ENCODE measurements around the gene CARD19. TPM values are rescaled to one million over a fixed set of nuclear protein-coding genes. Genes with fewer than 3 reads are reported as not detected.

Gene CARD19
- total and polyA plus RNA-seq, 3 experiments from 2014 or later: 43.2 to 66.4 (median 43.6) TPM

GRCh38 chr9:93086447-93087224 lies 9.4 kb upstream of the CARD19 start:
- Mint-ChIP-seq H3K27ac (peak overlapping the region in 3 of 8 donors; percentile 13 to 93 (median 42)), H3K9me3 (no peaks in the 10 kb centered on the region), H3K4me1 (peaks cover 14 to 44% (median 23%) of the 10 kb centered on the region in 3 donors), H3K27me3 (no peaks in the 10 kb centered on the region), H3K4me3 (no peak overlapping the region), H3K36me3 (peaks cover 10 to 59% (median 21%) of the 10 kb centered on the region in 3 donors)
- ChIA-PET CTCF (no interaction called here), POLR2A (no interaction called here)
- H3K36me3 ChIP-seq (ENCODE audit: insufficient read depth, low read length): peaks cover 20% of the 10 kb centered on the region
- H3K27me3 ChIP-seq (ENCODE audit: insufficient read depth, low read length, poor library complexity, severe bottlenecking): no peaks in the 10 kb centered on the region
- no peak overlapping the region for H3K27ac ChIP-seq (ENCODE audit: low read depth, low read length)
- peaks cover 19% of the 10 kb centered on the region for H3K4me1 ChIP-seq (ENCODE audit: insufficient read depth, low read length)
- no peak for DNase-seq
- no peak overlapping the region for H3K4me3 ChIP-seq (ENCODE audit: low read length)
- no peaks in the 10 kb centered on the region for H3K9me3 ChIP-seq (ENCODE audit: low read length)

GRCh38 chr9:93087971-93088655 lies 7.9 kb upstream of the CARD19 start:
- peaks cover 20 to 47% (median 32%) of the 10 kb centered on the region in 3 donors for H3K4me1 Mint-ChIP-seq
- H3K36me3 Mint-ChIP-seq: peaks cover 10 to 51% (median 21%) of the 10 kb centered on the region in 3 donors
- Histone ChIP-seq H3K4me3 (ENCODE audit: low read length) (no peak overlapping the region), H3K27me3 (ENCODE audit: insufficient read depth, low read length, poor library complexity, severe bottlenecking) (no peaks in the 10 kb centered on the region), H3K27ac (ENCODE audit: low read depth, low read length) (no peak overlapping the region), H3K9me3 (ENCODE audit: low read length) (no peaks in the 10 kb centered on the region), H3K4me1 (ENCODE audit: insufficient read depth, low read length) (peaks cover 14% of the 10 kb centered on the region), H3K36me3 (ENCODE audit: insufficient read depth, low read length) (peaks cover 20% of the 10 kb centered on the region)
- H3K9me3 Mint-ChIP-seq: no peaks in the 10 kb centered on the region
- no peaks in the 10 kb centered on the region for H3K27me3 Mint-ChIP-seq
- peak overlapping the region in 4 of 8 donors; percentile 52 to 84 (median 78) for H3K27ac Mint-ChIP-seq
- H3K4me3 Mint-ChIP-seq: no peak overlapping the region
- CTCF ChIA-PET: interaction anchor here (1.0 to 1.5 kb wide), 2 partner anchors 11 to 85 kb away, joined by 4 to 6 read pairs; no protein-coding TSS in a partner anchor
- DNase-seq: no peak
- POLR2A ChIA-PET: interaction anchor here (2.6 kb wide), 1 partner anchor 24 kb away, joined by 7 read pairs; no protein-coding TSS in a partner anchor

- Histone ChIP-seq H3K27ac (ENCODE audit: low read depth, low read length) (no peak overlapping the region), H3K4me1 (ENCODE audit: insufficient read depth, low read length) (peaks cover 14% of the 10 kb centered on the region), H3K36me3 (ENCODE audit: insufficient read depth, low read length) (peaks cover 20% of the 10 kb centered on the region), H3K27me3 (ENCODE audit: insufficient read depth, low read length, poor library complexity, severe bottlenecking) (no peaks in the 10 kb centered on the region), H3K9me3 (ENCODE audit: low read length) (no peaks in the 10 kb centered on the region), H3K4me3 (ENCODE audit: low read length) (no peak overlapping the region)
- no peaks in the 10 kb centered on the region for H3K9me3 Mint-ChIP-seq
- H3K27me3 Mint-ChIP-seq: no peaks in the 10 kb centered on the region
- CTCF ChIA-PET: interaction anchor here (1.0 to 2.0 kb wide), 3 partner anchors 7 to 85 kb away, joined by 4 to 6 read pairs (median 6); no protein-coding TSS in a partner anchor
- POLR2A ChIA-PET: interaction anchor here (2.6 kb wide), 1 partner anchor 24 kb away, joined by 7 read pairs; no protein-coding TSS in a partner anchor
- no peak for DNase-seq
- no peak overlapping the region for H3K4me3 Mint-ChIP-seq
- H3K36me3 Mint-ChIP-seq: peaks cover 10 to 47% (median 18%) of the 10 kb centered on the region in 3 donors
- peak overlapping the region in 6 of 8 donors; percentile 30 to 84 (median 62) for H3K27ac Mint-ChIP-seq
- peaks cover 22 to 48% (median 33%) of the 10 kb centered on the region in 3 donors for H3K4me1 Mint-ChIP-seq
These were observed 7.4 kb upstream of the CARD19 start for GRCh38 chr9:93088656-93089015.

- Mint-ChIP-seq H3K27me3 (no peaks in the 10 kb centered on the region), H3K36me3 (peaks cover 10 to 44% (median 16%) of the 10 kb centered on the region in 3 donors), H3K4me1 (peaks cover 24 to 48% (median 33%) of the 10 kb centered on the region in 3 donors), H3K27ac (peak overlapping the region in 4 of 8 donors; percentile 30 to 84 (median 58)), H3K4me3 (no peak overlapping the region), H3K9me3 (no peaks in the 10 kb centered on the region)
- H3K4me3 ChIP-seq (ENCODE audit: low read length): no peak overlapping the region
- H3K36me3 ChIP-seq (ENCODE audit: insufficient read depth, low read length): peaks cover 20% of the 10 kb centered on the region
- POLR2A ChIA-PET: interaction anchor here (2.6 kb wide), 1 partner anchor 24 kb away, joined by 7 read pairs; no protein-coding TSS in a partner anchor
- no peak for DNase-seq
- no peak overlapping the region for H3K27ac ChIP-seq (ENCODE audit: low read depth, low read length)
- CTCF ChIA-PET: interaction anchor here (1.1 to 2.0 kb wide), 2 partner anchors 8 to 20 kb away, joined by 3 to 6 read pairs; no protein-coding TSS in a partner anchor
- H3K4me1 ChIP-seq (ENCODE audit: insufficient read depth, low read length): peaks cover 14% of the 10 kb centered on the region
- H3K27me3 ChIP-seq (ENCODE audit: insufficient read depth, low read length, poor library complexity, severe bottlenecking): no peaks in the 10 kb centered on the region
- no peaks in the 10 kb centered on the region for H3K9me3 ChIP-seq (ENCODE audit: low read length)
These were observed 7.0 kb upstream of the CARD19 start for GRCh38 chr9:93089024-93089423.

GRCh38 chr9:93089481-93089991 lies 6.5 kb upstream of the CARD19 start:
- Histone ChIP-seq H3K36me3 (ENCODE audit: insufficient read depth, low read length) (peaks cover 17% of the 10 kb centered on the region), H3K4me1 (ENCODE audit: insufficient read depth, low read length) (peaks cover 17% of the 10 kb centered on the region), H3K27me3 (ENCODE audit: insufficient read depth, low read length, poor library complexity, severe bottlenecking) (no peaks in the 10 kb centered on the region), H3K4me3 (ENCODE audit: low read length) (no peak overlapping the region), H3K27ac (ENCODE audit: low read depth, low read length) (no peak overlapping the region), H3K9me3 (ENCODE audit: low read length) (no peaks in the 10 kb centered on the region)
- peaks cover 10 to 41% (median 16%) of the 10 kb centered on the region in 3 donors for H3K36me3 Mint-ChIP-seq
- no peaks in the 10 kb centered on the region for H3K27me3 Mint-ChIP-seq
- DNase-seq: no peak
- H3K4me1 Mint-ChIP-seq: peaks cover 27 to 52% (median 36%) of the 10 kb centered on the region in 3 donors
- peak overlapping the region in 6 of 8 donors; percentile 1 to 83 (median 53) for H3K27ac Mint-ChIP-seq
- ChIA-PET CTCF (interaction anchor here (0.9 to 2.0 kb wide), 3 partner anchors 8 to 86 kb away, joined by 3 to 6 read pairs (median 4); no protein-coding TSS in a partner anchor), POLR2A (interaction anchor here (0.7 to 2.6 kb wide), 2 partner anchors 25 to 121 kb away, joined by 3 to 7 read pairs; no protein-coding TSS in a partner anchor)
- no peak overlapping the region for H3K4me3 Mint-ChIP-seq
- H3K9me3 Mint-ChIP-seq: no peaks in the 10 kb centered on the region

DNA sequence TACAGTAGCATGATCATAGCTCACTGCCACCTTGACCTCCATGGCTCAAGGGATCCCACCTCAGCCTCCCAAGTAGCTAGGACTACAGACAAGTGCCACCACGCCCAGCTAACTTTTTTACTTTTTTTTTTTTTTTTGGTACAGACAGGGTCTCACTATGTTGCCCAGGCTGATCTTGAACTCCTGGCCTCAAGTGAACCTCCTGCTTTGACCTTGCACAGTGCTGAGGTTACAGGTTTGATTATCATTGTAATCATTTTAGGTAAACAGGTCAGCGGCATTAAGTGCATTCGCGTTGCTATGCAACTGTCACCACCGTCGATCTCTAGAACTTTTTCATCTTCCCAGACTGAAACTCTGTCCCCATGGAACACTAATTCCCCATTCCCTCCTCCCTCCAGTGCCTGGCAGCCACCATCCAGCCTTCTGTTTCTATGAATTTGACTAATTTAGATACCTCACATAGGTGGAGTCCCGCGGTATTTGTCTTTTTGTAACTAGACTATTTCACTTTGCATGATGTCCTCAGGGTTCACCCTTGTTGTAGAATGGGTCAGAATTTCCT lies 5.8 kb upstream of the CARD19 start:
- H3K9me3 ChIP-seq (ENCODE audit: low read length): no peaks in the 10 kb centered on the region
- Mint-ChIP-seq H3K4me1 (peaks cover 31 to 59% (median 43%) of the 10 kb centered on the region in 3 donors), H3K9me3 (no peaks in the 10 kb centered on the region), H3K27me3 (no peaks in the 10 kb centered on the region), H3K36me3 (peaks cover 10 to 38% (median 16%) of the 10 kb centered on the region in 3 donors), H3K27ac (peak overlapping the region in 7 of 8 donors; percentile 35 to 75 (median 61)), H3K4me3 (peak overlapping the region in 2 of 7 donors; percentile 30 to 74)
- no peaks in the 10 kb centered on the region for H3K27me3 ChIP-seq (ENCODE audit: insufficient read depth, low read length, poor library complexity, severe bottlenecking)
- ChIA-PET POLR2A (interaction anchor here (0.7 to 2.6 kb wide), 2 partner anchors 26 to 122 kb away, joined by 3 to 7 read pairs; no protein-coding TSS in a partner anchor), CTCF (interaction anchor here (0.9 to 2.0 kb wide), 4 partner anchors 9 to 87 kb away, joined by 3 to 6 read pairs (median 4); no protein-coding TSS in a partner anchor)
- H3K4me3 ChIP-seq (ENCODE audit: low read length): no peak overlapping the region
- peaks cover 23% of the 10 kb centered on the region for H3K4me1 ChIP-seq (ENCODE audit: insufficient read depth, low read length)
- no peak for DNase-seq
- no peak overlapping the region for H3K27ac ChIP-seq (ENCODE audit: low read depth, low read length)
- peaks cover 11% of the 10 kb centered on the region for H3K36me3 ChIP-seq (ENCODE audit: insufficient read depth, low read length)

DNA sequence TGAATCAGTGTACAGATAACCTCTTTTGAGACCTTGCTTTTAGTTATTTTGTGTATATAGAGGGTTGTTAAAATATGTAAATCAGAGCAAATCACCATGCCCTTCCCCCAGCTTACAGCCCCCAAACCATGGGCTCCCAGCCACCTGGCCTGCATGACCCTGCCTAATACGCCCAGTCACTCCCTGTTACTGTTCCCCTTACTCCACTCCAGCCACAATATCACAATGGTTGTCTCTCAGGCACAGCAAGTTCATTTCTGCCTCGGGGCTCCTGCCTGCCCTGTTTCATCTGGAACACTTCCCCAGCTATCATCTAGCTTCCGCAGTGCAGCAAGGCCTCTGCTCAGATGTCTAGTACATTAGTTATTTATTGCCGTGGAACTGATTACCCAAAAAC lies 5.0 kb upstream of the CARD19 start:
- Mint-ChIP-seq H3K36me3 (peaks cover 4 to 30% (median 11%) of the 10 kb centered on the region in 3 donors), H3K4me1 (peaks cover 31 to 60% (median 43%) of the 10 kb centered on the region in 3 donors), H3K27ac (peak overlapping the region in 7 of 8 donors; percentile 10 to 94 (median 17)), H3K4me3 (peak overlapping the region in 1 of 7 donors; percentile 13), H3K27me3 (no peaks in the 10 kb centered on the region), H3K9me3 (no peaks in the 10 kb centered on the region)
- CTCF ChIA-PET: interaction anchor here (1.1 to 1.2 kb wide), 3 partner anchors 18 to 88 kb away, joined by 3 read pairs; no protein-coding TSS in a partner anchor
- Histone ChIP-seq H3K27ac (ENCODE audit: low read depth, low read length) (no peak overlapping the region), H3K4me1 (ENCODE audit: insufficient read depth, low read length) (peaks cover 23% of the 10 kb centered on the region), H3K36me3 (ENCODE audit: insufficient read depth, low read length) (peaks cover 3% of the 10 kb centered on the region), H3K9me3 (ENCODE audit: low read length) (no peaks in the 10 kb centered on the region), H3K4me3 (ENCODE audit: low read length) (no peak overlapping the region), H3K27me3 (ENCODE audit: insufficient read depth, low read length, poor library complexity, severe bottlenecking) (no peaks in the 10 kb centered on the region)
- DNase-seq: no peak
- POLR2A ChIA-PET: no interaction called here
